RWPE2 (cell line): Measurements from ENCODE around the gene NUP160.
A peak's percentile ranks its signal among the peaks of the same experiment; 100 is the strongest.
"Not testable (repeated sequence)": the region's sequence is repeated elsewhere in the genome, so short reads cannot be mapped to it uniquely, and the experiment has no call there.

Experiments used
- ATAC-seq: fragments of 200-7000 bp; cut with Tn5 transposase; 3 replicates; pipeline ENCODE4 v1.9.1; 2021; ENCODE audit warnings: low read depth
- DNase-seq: peaks from one replicate; pipeline ENCODE4 v3.0.0-alpha.2; 2020; ENCODE audit warnings: low spot score
- H3K27ac ChIP-seq: fragments of 450-650 bp; 2 replicates; pipeline ENCODE4 v1.5.1; 2017; ENCODE audit warnings: mild to moderate bottlenecking; ENCODE audit not compliant: poor library complexity, severe bottlenecking
- H3K27me3 ChIP-seq: fragments of 250-450 bp; sonication (Bioruptor Pico); 2 replicates; pipeline ENCODE4 v1.5.1; 2021; ENCODE audit warnings: mild to moderate bottlenecking, moderate library complexity; ENCODE audit not compliant: insufficient read depth, poor library complexity, severe bottlenecking
- H3K36me3 ChIP-seq: fragments of 250-450 bp; sonication (Bioruptor Pico); 2 replicates; pipeline ENCODE4 v1.5.1; 2020; ENCODE audit warnings: low read depth, mild to moderate bottlenecking, moderate library complexity
- H3K4me1 ChIP-seq: fragments of 250-450 bp; sonication (Bioruptor Pico); 2 replicates; pipeline ENCODE4 v1.5.1; 2021; ENCODE audit warnings: mild to moderate bottlenecking, moderate library complexity; ENCODE audit not compliant: insufficient read depth, poor library complexity, severe bottlenecking
- H3K4me3 ChIP-seq: fragments of 250-450 bp; sonication (Bioruptor Pico); 2 replicates; pipeline ENCODE4 v1.5.1; 2021; ENCODE audit warnings: mild to moderate bottlenecking, moderate library complexity; ENCODE audit not compliant: severe bottlenecking
- H3K9me3 ChIP-seq: fragments of 250-450 bp; sonication (Bioruptor Pico); 2 replicates; pipeline ENCODE4 v1.5.1; 2021; ENCODE audit warnings: mild to moderate bottlenecking, moderate library complexity; ENCODE audit not compliant: severe bottlenecking
- CTCF ChIP-seq: fragments of 450-650 bp; IDR thresholded peaks from one replicate; pipeline ENCODE4 v1.5.1; 2017; ENCODE audit warnings: mild to moderate bottlenecking, moderate library complexity; ENCODE audit not compliant: poor library complexity, severe bottlenecking

Gene NUP160

GRCh38 chr11:47828284-47828683, 19.9 kb downstream of the NUP160 start:
- DNase-seq = no peak
- no peak for ATAC-seq
- H3K4me1 ChIP-seq = no peaks in the 10 kb centered on the region
- no peak for TF ChIP-seq CTCF
- H3K9me3 ChIP-seq = no peaks in the 10 kb centered on the region
- H3K27me3 ChIP-seq = no peaks in the 10 kb centered on the region
- H3K4me3 ChIP-seq = no peak overlapping the region
- H3K36me3 ChIP-seq = peaks cover 60% of the 10 kb centered on the region
- no peak overlapping the region for H3K27ac ChIP-seq

GRCh38 chr11:47822664-47823063, 25.5 kb downstream of the NUP160 start:
- H3K27ac ChIP-seq, H3K4me3 ChIP-seq, H3K9me3 ChIP-seq, DNase-seq, ATAC-seq, H3K27me3 ChIP-seq, H3K4me1 ChIP-seq: not testable (repeated sequence)
- peaks cover 80% of the 10 kb centered on the region for H3K36me3 ChIP-seq

- H3K4me1 ChIP-seq = no peaks in the 10 kb centered on the region
- no peak for ATAC-seq
- TF ChIP-seq CTCF = no peak
- no peaks in the 10 kb centered on the region for H3K27me3 ChIP-seq
- no peaks in the 10 kb centered on the region for H3K9me3 ChIP-seq
- peaks cover 89% of the 10 kb centered on the region for H3K36me3 ChIP-seq
- DNase-seq = no peak
- no peak overlapping the region for H3K4me3 ChIP-seq
- no peak overlapping the region for H3K27ac ChIP-seq
These were observed 28.4 kb downstream of the NUP160 start for GRCh38 chr11:47819743-47820142.

- no peak for TF ChIP-seq CTCF
- H3K27ac ChIP-seq = no peak overlapping the region
- no peaks in the 10 kb centered on the region for H3K4me1 ChIP-seq
- ATAC-seq = no peak
- peaks cover 85% of the 10 kb centered on the region for H3K36me3 ChIP-seq
- no peaks in the 10 kb centered on the region for H3K27me3 ChIP-seq
- H3K4me3 ChIP-seq = no peak overlapping the region
- no peaks in the 10 kb centered on the region for H3K9me3 ChIP-seq
- DNase-seq = no peak
These were observed 47.4 kb downstream of the NUP160 start for GRCh38 chr11:47800759-47801158.

GRCh38 chr11:47797633-47798032, 50.5 kb downstream of the NUP160 start:
- Histone ChIP-seq H3K27ac (no peak overlapping the region), H3K9me3 (no peaks in the 10 kb centered on the region), H3K36me3 (peaks cover 85% of the 10 kb centered on the region), H3K27me3 (no peaks in the 10 kb centered on the region), H3K4me1 (no peaks in the 10 kb centered on the region), H3K4me3 (no peak overlapping the region)
- ATAC-seq (peak; percentile 73), DNase-seq (no peak)
- TF ChIP-seq CTCF = no peak
